Astrocyte (in vitro differentiated cells and primary cell): ENCODE measurements around the gene FAAH.

ENCODE experiments used
- EZH2 ChIP-seq: IDR thresholded peaks from 2 replicates; pipeline ENCODE4 v1.6.1; 2012; ENCODE audit warnings: mild to moderate bottlenecking, low read length, inconsistent platforms; ENCODE audit not compliant: insufficient read depth
- TF ChIP-seq, protein P1 (sequence below): IDR thresholded peaks from 2 replicates; pipeline ENCODE4 v1.5.1; 2011; ENCODE audit warnings: low read depth, mild to moderate bottlenecking, inconsistent platforms, low read length, moderate library complexity; ENCODE audit not compliant: insufficient read depth

DNA sequence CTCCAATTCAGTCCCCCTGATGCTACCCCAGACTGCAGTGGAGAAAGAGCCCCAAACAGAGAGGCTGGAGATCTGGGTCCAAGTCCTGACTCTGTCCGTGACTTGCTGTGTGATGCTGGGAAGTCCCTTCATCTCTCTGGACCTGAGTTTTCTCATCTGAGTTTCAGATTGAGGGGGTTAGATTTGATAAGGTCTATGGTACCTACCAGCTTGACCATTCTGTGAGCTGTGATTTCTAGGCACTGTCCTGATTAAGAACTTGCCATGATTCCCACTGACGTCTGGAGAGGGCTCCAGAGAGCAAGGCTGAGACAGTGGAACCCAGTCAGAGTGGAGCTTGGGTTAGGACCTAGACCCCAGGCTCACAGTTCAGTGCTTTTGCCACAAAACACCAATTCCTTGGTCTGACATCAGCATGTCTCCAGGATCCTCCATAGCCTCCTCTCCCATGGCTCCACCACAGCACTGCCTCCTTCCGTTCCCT is 51.7 kb downstream of the FAAH start:
- TF ChIP-seq, protein P1, sequence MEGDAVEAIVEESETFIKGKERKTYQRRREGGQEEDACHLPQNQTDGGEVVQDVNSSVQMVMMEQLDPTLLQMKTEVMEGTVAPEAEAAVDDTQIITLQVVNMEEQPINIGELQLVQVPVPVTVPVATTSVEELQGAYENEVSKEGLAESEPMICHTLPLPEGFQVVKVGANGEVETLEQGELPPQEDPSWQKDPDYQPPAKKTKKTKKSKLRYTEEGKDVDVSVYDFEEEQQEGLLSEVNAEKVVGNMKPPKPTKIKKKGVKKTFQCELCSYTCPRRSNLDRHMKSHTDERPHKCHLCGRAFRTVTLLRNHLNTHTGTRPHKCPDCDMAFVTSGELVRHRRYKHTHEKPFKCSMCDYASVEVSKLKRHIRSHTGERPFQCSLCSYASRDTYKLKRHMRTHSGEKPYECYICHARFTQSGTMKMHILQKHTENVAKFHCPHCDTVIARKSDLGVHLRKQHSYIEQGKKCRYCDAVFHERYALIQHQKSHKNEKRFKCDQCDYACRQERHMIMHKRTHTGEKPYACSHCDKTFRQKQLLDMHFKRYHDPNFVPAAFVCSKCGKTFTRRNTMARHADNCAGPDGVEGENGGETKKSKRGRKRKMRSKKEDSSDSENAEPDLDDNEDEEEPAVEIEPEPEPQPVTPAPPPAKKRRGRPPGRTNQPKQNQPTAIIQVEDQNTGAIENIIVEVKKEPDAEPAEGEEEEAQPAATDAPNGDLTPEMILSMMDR, result no peak
- TF ChIP-seq EZH2, result no peak
